Spleen (tissue), 11 donors: ENCODE data around the gene CHD5. TPM values are rescaled to one million over a fixed set of nuclear protein-coding genes. Genes with fewer than 3 reads are reported as not detected.

Source experiments
- DNase-seq: peaks from one replicate; pipeline ENCODE4 v3.0.0-alpha.2; 2020
- H3K27ac ChIP-seq, 8 donors: fragments of 200-600 bp; sonication (generic) in 7 of 8; 1 replicate in 4 of 8; 2 replicates in 4 of 8; pipeline versions ENCODE4 v1.5.0 to v1.8.0; 2016 to 2021; ENCODE audit warnings: inconsistent platforms in 4 of 8, mild to moderate bottlenecking in 4 of 8, moderate library complexity in 1 of 8
- H3K27me3 ChIP-seq, 7 donors: fragments of 200-600 bp; sonication (generic) in 6 of 7; replicated peaks in 1 of 7; 1 replicate in 4 of 7; 2 replicates in 3 of 7; pipeline versions ENCODE4 v1.5.0 to v1.8.0; 2016 to 2021; ENCODE audit warnings: inconsistent platforms in 3 of 7, mild to moderate bottlenecking in 1 of 7
- H3K36me3 ChIP-seq, 6 donors: fragments of 200-600 bp; sonication (generic) in 5 of 6; 1 replicate in 4 of 6; 2 replicates in 2 of 6; pipeline versions ENCODE4 v1.5.0 to v1.8.0; 2016 to 2021; ENCODE audit warnings: inconsistent platforms in 2 of 6
- H3K4me1 ChIP-seq, 6 donors: fragments of 200-600 bp; sonication (generic) in 5 of 6; 1 replicate in 3 of 6; 2 replicates in 3 of 6; pipeline versions ENCODE4 v1.5.0 to v1.8.0; 2016 to 2021; ENCODE audit warnings: inconsistent platforms in 3 of 6
- H3K4me3 ChIP-seq, 8 donors: fragments of 200-600 bp; sonication (generic) in 7 of 8; 1 replicate in 4 of 8; 2 replicates in 4 of 8; pipeline versions ENCODE4 v1.5.0 to v1.8.0; 2016 to 2021; ENCODE audit warnings: inconsistent platforms in 4 of 8, mild to moderate bottlenecking in 4 of 8, moderate library complexity in 2 of 8
- H3K9me3 ChIP-seq, 8 donors: fragments of 200-600 bp; sonication (generic) in 7 of 8; 1 replicate in 4 of 8; 2 replicates in 4 of 8; pipeline versions ENCODE4 v1.5.0 to v1.8.0; 2016 to 2021; ENCODE audit warnings: inconsistent platforms in 4 of 8
- POLR2A ChIP-seq, 3 donors: fragments of 450-650 bp; IDR thresholded peaks; one replicate each; pipeline ENCODE4 v1.5.1; 2017; ENCODE audit warnings: antibody characterized with exemption in 3 of 3, mild to moderate bottlenecking in 1 of 3
- POLR2AphosphoS5 ChIP-seq, 3 donors: sonication (generic); formaldehyde crosslinking; IDR thresholded peaks; one replicate each; pipeline ENCODE4 v1.5.1; 2017; ENCODE audit warnings: antibody characterized with exemption in 3 of 3
- WGBS, 5 donors: extraction: QIAGEN DNeasy Blood & Tissue Kit in 3 of 5; methylation state at CpG; one replicate each; pipeline versions ENCODE4 v1.1.5 to v1.1.7; 2013 to 2018; 5-methylcytosine and 5-hydroxymethylcytosine counted together
- intact Hi-C: fragments of 100-400 bp; cut with DNase I; formaldehyde crosslinking; loops from one replicate; pipeline ENCODE4 v1.15.0; 2023; ENCODE audit warnings: low total_unique reads
- polyA plus RNA-seq, 3 donors: library from polyadenylated mRNA; stranded (reverse); fragments of 200-250 nt; gene quantifications; one replicate each; pipeline ENCODE4 v1.2.1, GENCODE V29; 2013
- total RNA-seq, 7 donors: library from RNA; depleted of rRNA in 3 of 7; stranded (reverse); fragments of >200 nt in 3 of 7; fragmentation: NEBNext Ultra II Directional in 4 of 7; extraction: Animal tissue kit (Norgen Biotek cat#: 25700) in 4 of 7; gene quantifications; one replicate each; pipeline versions ENCODE4 v1.1.0 to v1.2.1, GENCODE V29; 2016 to 2021
- TF ChIP-seq, protein P1 (sequence below), 11 experiments: fragments of 200-600 bp in 7 of 11; fragments of 450-650 bp in 4 of 11; sonication (generic) in 4 of 11; IDR thresholded peaks in 8 of 11; conservative IDR thresholded peaks in 3 of 11; 1 replicate in 7 of 11; 2 replicates in 4 of 11; pipeline versions ENCODE4 v1.4.0 to v1.8.0; 2016 to 2021; ENCODE audit warnings: antibody characterized with exemption in 11 of 11, inconsistent platforms in 4 of 11, mild to moderate bottlenecking in 1 of 11
- donor health status: healthy with polysubstance abuse.
- donor health status: DM: no; HTN: no; CAD: no; lungs with moderate emphysema.
- donor health status: DM: no; HTN: no; CAD: no.
- donor health status: Bipolar disorder and iron deficiency.
- donor health status: healthy.
- donor health status: DM: no; HTN: no; CAD: no.
- donor health status: DM: yes; HTN: yes; CAD: no.

Gene CHD5
- total and polyA plus RNA-seq, 10 donors: 0.04 to 0.44 (median 0.13) TPM

DNA sequence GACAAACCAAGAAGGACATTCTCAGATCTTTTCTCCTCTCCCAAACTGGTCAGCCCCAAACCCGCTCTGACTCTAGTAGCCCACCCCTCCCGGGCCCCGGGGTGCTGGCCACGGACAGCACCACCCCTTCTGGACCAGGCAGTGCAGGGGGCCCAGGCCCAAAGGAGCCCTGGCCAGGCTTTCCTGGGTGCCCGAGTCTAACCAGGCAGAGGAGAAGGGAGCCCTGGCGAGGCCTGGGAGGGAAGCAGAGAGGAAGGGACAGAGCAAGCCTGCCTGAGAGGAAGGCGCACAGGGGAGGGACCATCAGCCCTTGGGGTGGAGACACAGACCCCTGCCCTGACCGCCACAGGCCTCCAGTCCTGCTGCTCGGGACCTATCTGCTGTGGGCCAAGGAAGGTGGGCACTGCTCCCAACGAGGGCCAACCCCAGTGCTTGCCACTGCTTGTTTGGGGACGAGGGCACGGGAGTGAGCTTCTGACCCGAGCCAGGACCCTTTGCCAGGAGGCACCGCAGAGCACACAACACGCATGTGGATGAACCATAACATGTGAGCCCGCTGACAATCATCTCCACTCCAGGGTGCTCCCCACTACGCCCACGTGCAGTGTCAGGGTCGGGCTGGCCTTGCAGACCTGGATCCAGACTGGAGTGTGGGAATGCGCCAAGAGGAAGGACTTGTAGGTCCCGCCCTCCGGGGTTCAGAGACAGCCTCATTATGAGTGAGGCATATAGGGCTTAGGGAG is 76.8 kb downstream of the CHD5 start:
- 79 to 82% (median 80%) methylated on average over 21 to 22 of the region's 22 CpGs for WGBS, 5 donors
- peak; percentile 67 for DNase-seq

DNA sequence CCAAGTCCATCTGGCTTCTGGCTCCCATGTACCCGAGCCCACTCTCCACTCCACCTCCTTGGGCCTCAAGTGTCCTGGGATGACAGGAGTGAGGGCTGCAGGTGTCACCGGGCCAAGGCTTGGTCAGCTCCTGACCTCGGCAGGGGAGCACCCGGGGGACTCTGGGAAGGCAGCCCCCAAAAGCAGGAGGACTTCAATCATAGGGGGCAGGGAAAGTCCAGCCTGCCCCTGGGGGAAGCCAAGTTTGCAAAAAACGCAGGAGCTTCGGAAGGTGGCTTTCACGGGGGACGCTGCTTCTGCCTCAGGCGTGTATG is 77.6 kb downstream of the CHD5 start:
- intact Hi-C loops: no loop called here
- TF ChIP-seq POLR2A (IDR thresholded peaks at IDR 0.05): no peak

More for the DNA sequence above, 76.8 kb downstream of the CHD5 start:
- H3K36me3 ChIP-seq: peaks cover 0 to 17% (median 11%) of the 10 kb centered on the region in 6 donors
- peaks cover 0 to 12% (median 0%) of the 10 kb centered on the region in 6 donors for H3K4me1 ChIP-seq
- no peak overlapping the region for H3K4me3 ChIP-seq
- TF ChIP-seq, protein P1, sequence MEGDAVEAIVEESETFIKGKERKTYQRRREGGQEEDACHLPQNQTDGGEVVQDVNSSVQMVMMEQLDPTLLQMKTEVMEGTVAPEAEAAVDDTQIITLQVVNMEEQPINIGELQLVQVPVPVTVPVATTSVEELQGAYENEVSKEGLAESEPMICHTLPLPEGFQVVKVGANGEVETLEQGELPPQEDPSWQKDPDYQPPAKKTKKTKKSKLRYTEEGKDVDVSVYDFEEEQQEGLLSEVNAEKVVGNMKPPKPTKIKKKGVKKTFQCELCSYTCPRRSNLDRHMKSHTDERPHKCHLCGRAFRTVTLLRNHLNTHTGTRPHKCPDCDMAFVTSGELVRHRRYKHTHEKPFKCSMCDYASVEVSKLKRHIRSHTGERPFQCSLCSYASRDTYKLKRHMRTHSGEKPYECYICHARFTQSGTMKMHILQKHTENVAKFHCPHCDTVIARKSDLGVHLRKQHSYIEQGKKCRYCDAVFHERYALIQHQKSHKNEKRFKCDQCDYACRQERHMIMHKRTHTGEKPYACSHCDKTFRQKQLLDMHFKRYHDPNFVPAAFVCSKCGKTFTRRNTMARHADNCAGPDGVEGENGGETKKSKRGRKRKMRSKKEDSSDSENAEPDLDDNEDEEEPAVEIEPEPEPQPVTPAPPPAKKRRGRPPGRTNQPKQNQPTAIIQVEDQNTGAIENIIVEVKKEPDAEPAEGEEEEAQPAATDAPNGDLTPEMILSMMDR (IDR thresholded peaks at IDR 0.05 in 8 of 11, conservative IDR thresholded peaks at IDR 0.05 in 3 of 11): no peak
- TF ChIP-seq POLR2AphosphoS5 (IDR thresholded peaks at IDR 0.05) (no peak), POLR2A (IDR thresholded peaks at IDR 0.05) (no peak)
- intact Hi-C loops: no loop called here
- H3K27ac ChIP-seq: no peak overlapping the region
- H3K27me3 ChIP-seq: peaks cover 0 to 81% (median 7%) of the 10 kb centered on the region in 7 donors
- H3K9me3 ChIP-seq: no peaks in the 10 kb centered on the region

DNA sequence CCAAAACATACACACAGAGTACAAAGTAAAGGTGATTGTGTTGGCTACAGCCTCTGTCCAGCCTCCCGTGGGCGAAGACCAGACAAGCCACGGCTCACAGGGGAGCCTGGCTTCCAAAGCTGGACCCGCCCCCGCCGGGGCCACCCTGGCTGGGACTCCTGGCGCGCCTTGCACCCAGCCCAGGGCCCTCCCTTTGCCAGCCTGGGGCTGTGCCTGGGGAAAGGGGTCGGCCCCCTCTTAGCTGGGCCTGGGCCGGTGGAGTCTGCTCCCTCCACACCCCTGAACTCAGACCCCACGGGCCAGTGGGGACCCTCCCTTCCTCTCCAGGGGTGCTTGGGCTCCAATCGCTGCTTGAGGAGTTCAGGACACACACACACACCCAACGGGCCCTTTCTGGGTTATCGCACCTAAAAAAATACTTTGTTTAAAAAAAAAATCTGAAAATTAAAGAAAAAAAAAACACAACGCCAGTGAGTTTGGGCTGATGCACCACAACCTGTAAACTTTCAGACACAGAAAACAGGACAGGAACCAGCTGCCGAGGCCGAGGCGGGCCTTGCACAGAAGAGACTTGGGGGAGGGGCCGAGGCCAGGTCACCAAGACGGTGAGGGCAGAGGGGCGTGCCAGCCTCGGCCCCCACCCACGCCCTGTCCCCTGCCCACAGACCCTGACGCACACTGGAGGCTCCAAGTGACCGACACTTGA is 78.1 kb downstream of the CHD5 start:
- no peak overlapping the region for H3K4me3 ChIP-seq
- H3K27ac ChIP-seq: no peak overlapping the region
- intact Hi-C loops: no loop called here
- peaks cover 0 to 75% (median 7%) of the 10 kb centered on the region in 7 donors for H3K27me3 ChIP-seq
- H3K9me3 ChIP-seq: no peaks in the 10 kb centered on the region
- H3K4me1 ChIP-seq: peaks cover 0 to 12% (median 0%) of the 10 kb centered on the region in 6 donors
- 41 to 49% (median 47%) methylated on average over 24 to 25 of the region's 25 CpGs for WGBS, 5 donors
- TF ChIP-seq POLR2A (IDR thresholded peaks at IDR 0.05) (no peak), POLR2AphosphoS5 (IDR thresholded peaks at IDR 0.05) (no peak)
- TF ChIP-seq, protein P1 (IDR thresholded peaks at IDR 0.05 in 8 of 11, conservative IDR thresholded peaks at IDR 0.05 in 3 of 11): no peak
- peak; percentile 66 for DNase-seq
- H3K36me3 ChIP-seq: peaks cover 0 to 30% (median 16%) of the 10 kb centered on the region in 6 donors

More for the DNA sequence above, 77.6 kb downstream of the CHD5 start:
- H3K27me3 ChIP-seq: peaks cover 0 to 75% (median 7%) of the 10 kb centered on the region in 7 donors
- DNase-seq: peak; percentile 55
- WGBS, 5 donors: 78 to 86% (median 80%) methylated on average over 9 of the region's 9 CpGs
- H3K9me3 ChIP-seq: no peaks in the 10 kb centered on the region
- peaks cover 0 to 25% (median 13%) of the 10 kb centered on the region in 6 donors for H3K36me3 ChIP-seq
- H3K27ac ChIP-seq: no peak overlapping the region
- H3K4me3 ChIP-seq: no peak overlapping the region
- H3K4me1 ChIP-seq: peaks cover 0 to 12% (median 0%) of the 10 kb centered on the region in 6 donors

DNA sequence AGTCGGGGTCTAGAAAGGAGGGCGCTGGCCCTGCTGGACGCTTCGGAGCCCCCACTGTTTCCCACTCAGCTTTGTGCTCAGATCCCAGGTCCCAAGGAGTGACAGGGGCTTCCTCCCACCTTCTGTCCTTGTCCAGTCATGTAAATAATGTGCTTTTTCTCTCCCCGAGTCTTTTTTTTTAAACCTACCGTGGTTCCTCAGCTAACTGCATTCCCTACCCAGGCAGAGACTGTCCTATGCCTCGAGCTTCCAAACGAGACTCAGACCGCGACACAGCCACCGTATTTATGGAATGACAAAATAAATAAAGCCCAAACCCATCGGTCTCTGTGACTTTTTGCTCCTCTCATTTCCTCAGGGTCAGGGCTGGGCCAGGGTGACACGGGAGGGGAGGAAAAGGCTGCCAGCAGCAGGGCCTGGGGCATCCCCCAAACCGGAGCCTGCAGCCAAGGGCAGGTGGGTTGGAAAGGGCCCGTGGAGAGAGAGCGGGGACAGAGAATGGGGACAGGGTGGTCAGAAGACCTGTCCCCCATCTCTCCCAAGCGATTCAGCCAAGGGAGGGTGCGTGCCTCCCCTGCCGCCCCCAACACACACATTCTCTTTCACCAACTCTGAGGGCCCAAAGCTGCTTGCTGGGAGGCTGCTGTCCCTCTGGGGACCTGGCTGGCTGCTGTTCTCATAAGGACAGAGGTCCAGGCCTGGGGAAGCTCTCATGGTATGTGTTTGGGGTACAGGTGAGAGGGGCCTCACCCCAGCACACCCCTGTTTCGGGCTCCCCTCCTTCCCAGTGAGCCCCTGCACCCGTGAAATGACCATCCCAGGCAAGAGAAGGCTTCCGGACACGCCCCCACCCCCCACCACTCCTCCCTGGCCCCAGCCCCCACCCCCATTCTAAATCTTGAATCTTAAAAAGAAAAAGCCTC is 79.0 kb downstream of the CHD5 start:
- no peak overlapping the region for H3K4me3 ChIP-seq
- DNase-seq: peak; percentile 68
- TF ChIP-seq, protein P1 (IDR thresholded peaks at IDR 0.05 in 8 of 11, conservative IDR thresholded peaks at IDR 0.05 in 3 of 11): no peak
- TF ChIP-seq POLR2AphosphoS5 (IDR thresholded peaks at IDR 0.05): peak; percentile 40 to 57 (median 50)
- no peak for TF ChIP-seq POLR2A (IDR thresholded peaks at IDR 0.05)
- intact Hi-C loops: no loop called here
- peaks cover 0 to 39% (median 24%) of the 10 kb centered on the region in 6 donors for H3K36me3 ChIP-seq
- peaks cover 0 to 70% (median 7%) of the 10 kb centered on the region in 7 donors for H3K27me3 ChIP-seq
- H3K4me1 ChIP-seq: peaks cover 0 to 12% (median 0%) of the 10 kb centered on the region in 6 donors
- 44 to 54% (median 45%) methylated on average over 18 to 23 of the region's 23 CpGs for WGBS, 5 donors
- H3K9me3 ChIP-seq: no peaks in the 10 kb centered on the region
- no peak overlapping the region for H3K27ac ChIP-seq
